ENCODE data around the gene CDC42BPA. TPM values are rescaled to one million over a fixed set of nuclear protein-coding genes. Genes with fewer than 3 reads are reported as not detected.

The CDC42BPA gene
- total and polyA plus RNA-seq, 5 donors: 12.9 to 38.0 (median 36.5) TPM

GRCh38 chr1:226948480-226948879, 369.8 kb downstream of the CDC42BPA start:
- no peak overlapping the region for H3K27ac ChIP-seq (ENCODE audit: low read length)

GRCh38 chr1:226948051-226948450, 370.2 kb downstream of the CDC42BPA start:
- WGBS: 93% methylated on average over 2 of the region's 2 CpGs
- Histone ChIP-seq H3K27ac (ENCODE audit: low read length) (no peak overlapping the region), H3K27me3 (ENCODE audit: control insufficient read depth, insufficient read depth) (no peaks in the 10 kb centered on the region), H3K4me1 (ENCODE audit: control insufficient read depth, insufficient read depth, low read length) (peaks cover 26% of the 10 kb centered on the region), H3K4me3 (ENCODE audit: low read length) (no peak overlapping the region), H3K9me3 (ENCODE audit: control insufficient read depth, low read length) (no peaks in the 10 kb centered on the region)
- DNase-seq (no peak), ATAC-seq (no peak)
- intact Hi-C loops (cut with DNase I): no loop called here

More at GRCh38 chr1:226948480-226948879, 369.8 kb downstream of the CDC42BPA start:
- Histone ChIP-seq H3K4me3 (ENCODE audit: low read length) (no peak overlapping the region), H3K9me3 (ENCODE audit: control insufficient read depth, low read length) (no peaks in the 10 kb centered on the region), H3K4me1 (ENCODE audit: control insufficient read depth, insufficient read depth, low read length) (peaks cover 26% of the 10 kb centered on the region), H3K27me3 (ENCODE audit: control insufficient read depth, insufficient read depth) (no peaks in the 10 kb centered on the region)
- WGBS: 97% methylated on average over 6 of the region's 6 CpGs
- intact Hi-C loops (cut with DNase I): no loop called here
- ATAC-seq (no peak), DNase-seq (no peak)

- ATAC-seq: no peak
- intact Hi-C loops (cut with DNase I): no loop called here
- DNase-seq: no peak
- H3K27me3 ChIP-seq (ENCODE audit: control insufficient read depth, insufficient read depth): no peaks in the 10 kb centered on the region
- peaks cover 29% of the 10 kb centered on the region for H3K4me1 ChIP-seq (ENCODE audit: control insufficient read depth, insufficient read depth, low read length)
- H3K4me3 ChIP-seq (ENCODE audit: low read length): no peak overlapping the region
- WGBS: 61% methylated on average over 3 of the region's 3 CpGs
- H3K9me3 ChIP-seq (ENCODE audit: control insufficient read depth, low read length): no peaks in the 10 kb centered on the region
- peak overlapping the region; percentile 10 for H3K27ac ChIP-seq (ENCODE audit: low read length)
Measured at GRCh38 chr1:226946841-226947240, 371.5 kb downstream of the CDC42BPA start.

GRCh38 chr1:226946285-226946684, 372.0 kb downstream of the CDC42BPA start:
- Histone ChIP-seq H3K9me3 (ENCODE audit: control insufficient read depth, low read length) (no peaks in the 10 kb centered on the region), H3K4me3 (ENCODE audit: low read length) (no peak overlapping the region), H3K27ac (ENCODE audit: low read length) (peak overlapping the region; percentile 10), H3K27me3 (ENCODE audit: control insufficient read depth, insufficient read depth) (no peaks in the 10 kb centered on the region), H3K4me1 (ENCODE audit: control insufficient read depth, insufficient read depth, low read length) (peaks cover 28% of the 10 kb centered on the region)
- peak in 1 of 2 donors; percentile 6 for ATAC-seq
- WGBS: 77% methylated on average over 9 of the region's 9 CpGs
- DNase-seq: no peak
- intact Hi-C loops (cut with DNase I): no loop called here

GRCh38 chr1:226945858-226946245, 372.4 kb downstream of the CDC42BPA start:
- Histone ChIP-seq H3K27me3 (ENCODE audit: control insufficient read depth, insufficient read depth) (no peaks in the 10 kb centered on the region), H3K9me3 (ENCODE audit: control insufficient read depth, low read length) (no peaks in the 10 kb centered on the region), H3K4me1 (ENCODE audit: control insufficient read depth, insufficient read depth, low read length) (peaks cover 31% of the 10 kb centered on the region), H3K4me3 (ENCODE audit: low read length) (no peak overlapping the region), H3K27ac (ENCODE audit: low read length) (peak overlapping the region; percentile 10)
- DNase-seq (no peak), ATAC-seq (peak in 1 of 2 donors; percentile 3)
- 61% methylated on average over 8 of the region's 8 CpGs for WGBS
- intact Hi-C loops (cut with DNase I): no loop called here

- 38% methylated on average over 19 of the region's 19 CpGs for WGBS
- Histone ChIP-seq H3K4me3 (ENCODE audit: low read length) (no peak overlapping the region), H3K27me3 (ENCODE audit: control insufficient read depth, insufficient read depth) (no peaks in the 10 kb centered on the region), H3K4me1 (ENCODE audit: control insufficient read depth, insufficient read depth, low read length) (peaks cover 32% of the 10 kb centered on the region), H3K27ac (ENCODE audit: low read length) (peak overlapping the region; percentile 10), H3K9me3 (ENCODE audit: control insufficient read depth, low read length) (no peaks in the 10 kb centered on the region)
- intact Hi-C loops (cut with DNase I): no loop called here
- peak; percentile 36 to 49 for ATAC-seq
- DNase-seq: peak in 1 of 3 donors; percentile 53
Measured at GRCh38 chr1:226945106-226945857, 373.0 kb downstream of the CDC42BPA start.

GRCh38 chr1:226943927-226944326, 374.4 kb downstream of the CDC42BPA start:
- ATAC-seq: no peak
- intact Hi-C loops (cut with DNase I): no loop called here
- Histone ChIP-seq H3K4me3 (ENCODE audit: low read length) (no peak overlapping the region), H3K4me1 (ENCODE audit: control insufficient read depth, insufficient read depth, low read length) (peaks cover 32% of the 10 kb centered on the region), H3K27me3 (ENCODE audit: control insufficient read depth, insufficient read depth) (no peaks in the 10 kb centered on the region), H3K9me3 (ENCODE audit: control insufficient read depth, low read length) (no peaks in the 10 kb centered on the region), H3K27ac (ENCODE audit: low read length) (peak overlapping the region; percentile 60)
- DNase-seq: no peak
- 80% methylated on average over 2 of the region's 2 CpGs for WGBS

GRCh38 chr1:226943156-226943555, 375.1 kb downstream of the CDC42BPA start:
- Histone ChIP-seq H3K4me1 (ENCODE audit: control insufficient read depth, insufficient read depth, low read length) (peaks cover 35% of the 10 kb centered on the region), H3K27ac (ENCODE audit: low read length) (peak overlapping the region; percentile 84), H3K9me3 (ENCODE audit: control insufficient read depth, low read length) (no peaks in the 10 kb centered on the region), H3K4me3 (ENCODE audit: low read length) (peak overlapping the region; percentile 23), H3K27me3 (ENCODE audit: control insufficient read depth, insufficient read depth) (no peaks in the 10 kb centered on the region)
- intact Hi-C loops (cut with DNase I): no loop called here
- ATAC-seq (no peak), DNase-seq (no peak)
- 49% methylated on average over 5 of the region's 5 CpGs for WGBS

GRCh38 chr1:226942392-226942791, 375.9 kb downstream of the CDC42BPA start:
- DNase-seq (no peak), ATAC-seq (no peak)
- Histone ChIP-seq H3K27me3 (ENCODE audit: control insufficient read depth, insufficient read depth) (no peaks in the 10 kb centered on the region), H3K4me1 (ENCODE audit: control insufficient read depth, insufficient read depth, low read length) (peaks cover 35% of the 10 kb centered on the region), H3K4me3 (ENCODE audit: low read length) (peak overlapping the region; percentile 23), H3K9me3 (ENCODE audit: control insufficient read depth, low read length) (no peaks in the 10 kb centered on the region), H3K27ac (ENCODE audit: low read length) (peak overlapping the region; percentile 84)
- WGBS: 63% methylated on average over 3 of the region's 3 CpGs
- intact Hi-C loops (cut with DNase I): no loop called here

GRCh38 chr1:226940806-226941067, 377.6 kb downstream of the CDC42BPA start:
- ATAC-seq: no peak
- no peaks in the 10 kb centered on the region for H3K9me3 ChIP-seq (ENCODE audit: control insufficient read depth, low read length)
- no peaks in the 10 kb centered on the region for H3K27me3 ChIP-seq (ENCODE audit: control insufficient read depth, insufficient read depth)
- peaks cover 25% of the 10 kb centered on the region for H3K4me1 ChIP-seq (ENCODE audit: control insufficient read depth, insufficient read depth, low read length)
- H3K27ac ChIP-seq (ENCODE audit: low read length): peak overlapping the region; percentile 84
- 37% methylated on average over 6 of the region's 6 CpGs for WGBS
- DNase-seq: no peak
- peak overlapping the region; percentile 79 for H3K4me3 ChIP-seq (ENCODE audit: low read length)
- intact Hi-C loops (cut with DNase I): no loop called here

- Histone ChIP-seq H3K9me3 (ENCODE audit: control insufficient read depth, low read length) (no peaks in the 10 kb centered on the region), H3K4me3 (ENCODE audit: low read length) (peak within 1 kb of the TSS; percentile 79), H3K27me3 (ENCODE audit: control insufficient read depth, insufficient read depth) (no peaks in the 10 kb centered on the region), H3K27ac (ENCODE audit: low read length) (peak within 1 kb of the TSS; percentile 98), H3K4me1 (ENCODE audit: control insufficient read depth, insufficient read depth, low read length) (peaks cover 21% of the 10 kb centered on the region)
- intact Hi-C loops (cut with DNase I): no loop called here
- under 1% methylated on average over 73 of the region's 73 CpGs for WGBS
- ATAC-seq (peak; percentile 98), DNase-seq (peak; percentile 99 to 100 (median 100))
Measured at GRCh38 chr1:226940029-226940805, 378.1 kb downstream of the CDC42BPA start, which contains the start of gene COQ8A. COQ8A (plus strand) TSS chr1:226940294; CDS start chr1:226961386, 21,092 bp downstream.
